Suppressor macrophage (primary cell): ENCODE results near the gene FNIP1.

Experiments
- DNase-seq, 4 experiments: peaks; one replicate each; pipeline ENCODE4 v3.0.0-alpha.2; 2020 to 2022

Gene FNIP1

GRCh38 chr5:131605086-131605485, 191.7 kb downstream of the FNIP1 start:
- no peak for DNase-seq

- DNase-seq: no peak
These were observed 201.5 kb downstream of the FNIP1 start for GRCh38 chr5:131595088-131596033.

GRCh38 chr5:131593921-131594320, 202.9 kb downstream of the FNIP1 start:
- no peak for DNase-seq

GRCh38 chr5:131593436-131593835, 203.4 kb downstream of the FNIP1 start:
- DNase-seq: peak in 3 of 4 experiments; percentile 8 to 33 (median 28)
